ENCODE measurements around the gene MESP2. TPM values are rescaled to one million over a fixed set of nuclear protein-coding genes. Genes with fewer than 3 reads are reported as not detected.

The MESP2 gene
- total RNA-seq, 1 experiment from 2014 or later: 0.28 TPM

DNA sequence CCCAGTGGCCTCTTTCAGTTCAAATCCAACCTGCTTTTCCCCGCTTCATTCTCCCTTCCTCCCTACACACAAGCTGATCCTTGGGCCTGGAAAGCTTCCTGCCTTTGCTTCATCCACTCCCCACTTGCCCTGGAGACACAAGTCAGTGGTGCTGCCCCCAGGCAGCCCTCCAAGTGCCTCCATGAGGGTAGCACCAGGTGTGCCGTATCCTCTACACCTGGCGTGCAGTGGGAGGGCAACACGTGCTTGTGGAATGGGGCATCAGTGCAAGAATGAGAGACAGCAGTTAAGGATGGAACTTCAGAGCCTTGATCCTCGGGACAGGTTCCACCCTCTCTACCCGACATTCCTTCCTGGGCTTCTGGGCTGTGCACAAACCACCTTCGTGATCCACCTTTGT is 34.7 kb downstream of the MESP2 start:
- H2AK5ac ChIP-seq (ENCODE audit: insufficient read length, low read length): no peak overlapping the region
- no peak overlapping the region for H2BK15ac ChIP-seq (ENCODE audit: low read depth, low read length)
- peaks cover 9% of the 10 kb centered on the region for H3K23me2 ChIP-seq (ENCODE audit: insufficient read length, low read depth, low read length, poor library complexity, severe bottlenecking)
- H2AFZ ChIP-seq (ENCODE audit: low read length): no peak overlapping the region
- H3K56ac ChIP-seq (ENCODE audit: insufficient read length, low read depth, low read length): no peak overlapping the region
- no peak overlapping the region; a peak in 2 of 7 replicates for H3K27ac Mint-ChIP-seq
- no peak overlapping the region for H4K5ac ChIP-seq (ENCODE audit: insufficient read length, low read depth, low read length)
- peaks cover 0 to 5% (median 0%) of the 10 kb centered on the region in 3 experiments; a peak in 2 of 7 replicates for H3K36me3 Mint-ChIP-seq (ENCODE audit: insufficient read depth in 1 of 3, low read depth in 3 of 3)
- DNase-seq: no peak
- H3K18ac ChIP-seq (ENCODE audit: insufficient read length, low read depth, low read length): no peak overlapping the region
- no peak overlapping the region for H3K4ac ChIP-seq (ENCODE audit: low read depth, low read length)
- no peak overlapping the region for H2BK5ac ChIP-seq (ENCODE audit: insufficient read length, low read length)
- peaks cover 7 to 9% of the 10 kb centered on the region in 2 experiments for H3K9me3 Mint-ChIP-seq
- no peak overlapping the region for H4K91ac ChIP-seq (ENCODE audit: insufficient read length, low read depth, low read length)
- peaks cover 24% of the 10 kb centered on the region for H3K27me3 Mint-ChIP-seq (ENCODE audit: low read depth)
- no peak overlapping the region for H4K8ac ChIP-seq (replicated peaks; ENCODE audit: insufficient read length, low read depth, low read length)
- peaks cover 8 to 26% of the 10 kb centered on the region in 2 experiments; a peak in 3 of 4 replicates for H3K4me1 Mint-ChIP-seq
- no peak overlapping the region for H2BK120ac ChIP-seq (ENCODE audit: low read depth, low read length, poor library complexity, severe bottlenecking)
- no CpG with 5 or more reads among the region's 7 CpGs for WGBS (ENCODE audit: extremely low coverage, insufficient read length, low lambda C conversion rate)
- H3K9ac ChIP-seq (ENCODE audit: extremely low read depth, insufficient read length, low read length): no peak overlapping the region
- no peaks in the 10 kb centered on the region for H3K79me2 ChIP-seq (ENCODE audit: insufficient read depth, low read length)
- no peak overlapping the region; the same call in 1 of the 2 replicates for H3K14ac ChIP-seq (ENCODE audit: insufficient read depth, low read length)
- H3K79me1 ChIP-seq (ENCODE audit: insufficient read depth, low read depth, low read length, poor library complexity, severe bottlenecking): no peaks in the 10 kb centered on the region
- no peak overlapping the region for H3K23ac ChIP-seq (ENCODE audit: insufficient read length, low read depth, low read length)
- H3T11ph ChIP-seq (ENCODE audit: low read length): no peak overlapping the region
- TF ChIP-seq, protein P1, sequence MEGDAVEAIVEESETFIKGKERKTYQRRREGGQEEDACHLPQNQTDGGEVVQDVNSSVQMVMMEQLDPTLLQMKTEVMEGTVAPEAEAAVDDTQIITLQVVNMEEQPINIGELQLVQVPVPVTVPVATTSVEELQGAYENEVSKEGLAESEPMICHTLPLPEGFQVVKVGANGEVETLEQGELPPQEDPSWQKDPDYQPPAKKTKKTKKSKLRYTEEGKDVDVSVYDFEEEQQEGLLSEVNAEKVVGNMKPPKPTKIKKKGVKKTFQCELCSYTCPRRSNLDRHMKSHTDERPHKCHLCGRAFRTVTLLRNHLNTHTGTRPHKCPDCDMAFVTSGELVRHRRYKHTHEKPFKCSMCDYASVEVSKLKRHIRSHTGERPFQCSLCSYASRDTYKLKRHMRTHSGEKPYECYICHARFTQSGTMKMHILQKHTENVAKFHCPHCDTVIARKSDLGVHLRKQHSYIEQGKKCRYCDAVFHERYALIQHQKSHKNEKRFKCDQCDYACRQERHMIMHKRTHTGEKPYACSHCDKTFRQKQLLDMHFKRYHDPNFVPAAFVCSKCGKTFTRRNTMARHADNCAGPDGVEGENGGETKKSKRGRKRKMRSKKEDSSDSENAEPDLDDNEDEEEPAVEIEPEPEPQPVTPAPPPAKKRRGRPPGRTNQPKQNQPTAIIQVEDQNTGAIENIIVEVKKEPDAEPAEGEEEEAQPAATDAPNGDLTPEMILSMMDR (conservative IDR thresholded peaks at IDR 0.05): no peak
- no peak overlapping the region for H3K4me2 ChIP-seq (ENCODE audit: insufficient read depth, insufficient read length, low read length)
- peaks cover 11% of the 10 kb centered on the region; the same call in 1 of the 2 replicates for H3K27me3 ChIP-seq (ENCODE audit: insufficient read depth, low read length)
- no peaks in the 10 kb centered on the region for H3K9me3 ChIP-seq (ENCODE audit: control insufficient read depth, low read depth, low read length)
- no peak overlapping the region for H3K27ac ChIP-seq (ENCODE audit: insufficient read length, low read depth, low read length)
- no peaks in the 10 kb centered on the region for H3K4me1 ChIP-seq (ENCODE audit: insufficient read depth, low read length)
- no peak overlapping the region for H2BK20ac ChIP-seq (ENCODE audit: low read depth, low read length, poor library complexity, severe bottlenecking)
- H2BK12ac ChIP-seq (ENCODE audit: insufficient read length, low read depth, low read length): no peak overlapping the region
- no peaks in the 10 kb centered on the region for H4K20me1 ChIP-seq (ENCODE audit: control insufficient read depth, insufficient read depth, insufficient read length)
- H3K4me3 Mint-ChIP-seq: no peak overlapping the region
